BJ (cell line): ENCODE results near the gene SEPTIN1. TPM values are rescaled to one million over a fixed set of nuclear protein-coding genes. Genes with fewer than 3 reads are reported as not detected.

Source experiments
- CTCF ChIA-PET: fragments of 350-600 bp; formaldehyde crosslinking; extraction: SDS; loops from one replicate; lab custom pipeline; 2021; ENCODE audit warnings: antibody characterized with exemption, inconsistent platforms; lab: Yijun Ruan, JAX
- POLR2A ChIA-PET: fragments of 300-600 bp; sonication (Branson Sonifier 250); formaldehyde crosslinking; extraction: SDS; loops from one replicate; lab custom pipeline; 2021; ENCODE audit warnings: antibody characterized with exemption; lab: Charles Lee
- DNase-seq: peaks from one replicate; pipeline ENCODE4 v3.0.0-alpha.2; 2011; ENCODE audit warnings: low read depth
- H3K27me3 ChIP-seq: 2 replicates; pipeline ENCODE4 v1.6.0; 2011; ENCODE audit warnings: low read length; ENCODE audit not compliant: control insufficient read depth, insufficient read depth
- H3K36me3 ChIP-seq: 2 replicates; pipeline ENCODE4 v1.5.1; 2011; ENCODE audit warnings: low read length; ENCODE audit not compliant: control insufficient read depth, insufficient read depth
- H3K4me3 ChIP-seq: 2 replicates; pipeline ENCODE4 v1.5.1; 2011; ENCODE audit warnings: low read depth, mild to moderate bottlenecking, control low read depth, low read length
- CTCF ChIP-seq: IDR thresholded peaks from 2 replicates; pipeline ENCODE4 v1.5.1; 2011; ENCODE audit warnings: low read depth, mild to moderate bottlenecking, control low read depth, inconsistent platforms, low read length, moderate library complexity; ENCODE audit not compliant: insufficient read depth
- polyA plus RNA-seq: library from polyadenylated mRNA; depleted of rRNA; stranded (reverse); fragments of >200 nt; gene quantifications from 2 replicates; pipeline ENCODE4 v1.2.3, GENCODE V29; 2011

The SEPTIN1 gene
- polyA plus RNA-seq, 1 experiment: 0.17 TPM

GRCh38 chr16:30378236-30379157 lies 3.9 kb downstream of the SEPTIN1 start:
- TF ChIP-seq CTCF: peak; percentile 45
- POLR2A ChIA-PET: no interaction called here

GRCh38 chr16:30377812-30378235 lies 4.5 kb downstream of the SEPTIN1 start:
- TF ChIP-seq CTCF: no peak
- CTCF ChIA-PET: interaction anchor here (0.7 to 1.2 kb wide), 2 partner anchors 18 to 30 kb away, joined by 3 read pairs; no protein-coding TSS in a partner anchor
- POLR2A ChIA-PET: no interaction called here
- Histone ChIP-seq H3K36me3 (no peaks in the 10 kb centered on the region; the same call in 1 of the 2 replicates), H3K4me3 (peak overlapping the region; percentile 63), H3K27me3 (no peaks in the 10 kb centered on the region)
- no peak for DNase-seq

More at GRCh38 chr16:30378236-30379157, 3.9 kb downstream of the SEPTIN1 start:
- DNase-seq: peak; percentile 81
- CTCF ChIA-PET: interaction anchor here (0.7 kb wide), 1 partner anchor 31 kb away, joined by 3 read pairs; no protein-coding TSS in a partner anchor
- peak overlapping the region; percentile 63 for H3K4me3 ChIP-seq
- H3K36me3 ChIP-seq: no peaks in the 10 kb centered on the region; the same call in 1 of the 2 replicates
- no peaks in the 10 kb centered on the region for H3K27me3 ChIP-seq

GRCh38 chr16:30377050-30377811 lies 5.1 kb downstream of the SEPTIN1 start:
- H3K4me3 ChIP-seq: peak overlapping the region; percentile 63
- ChIA-PET CTCF (interaction anchor here (1.2 kb wide), 1 partner anchor 19 kb away, joined by 3 read pairs; no protein-coding TSS in a partner anchor), POLR2A (no interaction called here)
- no peak for DNase-seq
- no peaks in the 10 kb centered on the region; the same call in 1 of the 2 replicates for H3K36me3 ChIP-seq
- H3K27me3 ChIP-seq: no peaks in the 10 kb centered on the region
- no peak for TF ChIP-seq CTCF

GRCh38 chr16:30376461-30376902 lies 5.9 kb downstream of the SEPTIN1 start:
- DNase-seq: no peak
- Histone ChIP-seq H3K27me3 (no peaks in the 10 kb centered on the region), H3K4me3 (no peak overlapping the region), H3K36me3 (no peaks in the 10 kb centered on the region; the same call in 1 of the 2 replicates)
- ChIA-PET POLR2A (no interaction called here), CTCF (no interaction called here)
- TF ChIP-seq CTCF: no peak
